HepG2 (cell line): Measurements from ENCODE around the gene IGFBP5. TPM values are rescaled to one million over a fixed set of nuclear protein-coding genes. Genes with fewer than 3 reads are reported as not detected.

Source experiments
- ATAC-seq: fragments of 200-7000 bp; cut with Tn5 transposase; 3 replicates; pipeline ENCODE4 v1.9.1; 2020; ENCODE audit warnings: mild to moderate bottlenecking, moderate library complexity
- BruUV-seq: library from RNA; stranded (reverse); fragments of 400-500 nt; replicated peaks from 2 replicates; lab custom pipeline; 2021; lab: Mats Ljungman, UMichigan
- CTCF ChIA-PET: fragments of 300-600 bp; formaldehyde crosslinking; extraction: SDS; loops from one replicate; lab custom pipeline; 2021; ENCODE audit warnings: low total read pairs, inconsistent platforms, low intra/inter-chr PET ratio; lab: Yijun Ruan, JAX
- POLR2A ChIA-PET: fragments of 350-600 bp; sonication (Branson Sonifier 250); formaldehyde crosslinking; loops from one replicate; lab custom pipeline; 2020; ENCODE audit warnings: antibody characterized with exemption, inconsistent platforms; lab: Yijun Ruan, JAX
- DNase-seq: peaks from one replicate; pipeline ENCODE4 v3.0.0-alpha.2; 2015; ENCODE audit warnings: low spot score
- FAIRE-seq: peaks from 3 replicates; lab custom pipeline; 2011; peaks lifted over from hg19 to GRCh38; lab: Jason Lieb, UNC
- H2AFZ ChIP-seq: one replicate; pipeline ENCODE4 v1.6.1; 2011; ENCODE audit warnings: low read length, inconsistent platforms
- H3K27ac ChIP-seq: fragments of 300-600 bp; 3 replicates; pipeline ENCODE4 v1.8.0; 2011; ENCODE audit warnings: mixed run types, mild to moderate bottlenecking, mixed read lengths, low read length, inconsistent platforms; ENCODE audit not compliant: insufficient read depth; ENCODE audit errors: extremely low read length
- H3K27me3 ChIP-seq, 2 experiments: fragments of 200-600 bp in 1 of 2; 2 replicates in 1 of 2; 3 replicates in 1 of 2; pipeline versions ENCODE4 v1.6.0 to v1.8.0; 2011; ENCODE audit warnings: low read length in 2 of 2, mild to moderate bottlenecking in 2 of 2, moderate library complexity in 2 of 2, inconsistent platforms in 1 of 2; ENCODE audit not compliant: insufficient read depth in 2 of 2, control insufficient read depth in 1 of 2
- H3K36me3 ChIP-seq, 2 experiments: fragments of 200-600 bp in 1 of 2; replicated peaks in 1 of 2; 2 replicates in 1 of 2; 3 replicates in 1 of 2; pipeline versions ENCODE4 v1.5.1 to v1.8.0; 2011; ENCODE audit warnings: low read length in 2 of 2, inconsistent platforms in 1 of 2; ENCODE audit not compliant: insufficient read depth in 2 of 2, control insufficient read depth in 1 of 2
- H3K4me1 ChIP-seq: 2 replicates; pipeline ENCODE4 v1.5.1; 2012; ENCODE audit warnings: low read length, inconsistent platforms; ENCODE audit not compliant: insufficient read depth
- H3K4me2 ChIP-seq: 2 replicates; pipeline ENCODE4 v1.6.0; 2011; ENCODE audit warnings: low read depth, low read length, inconsistent platforms
- H3K4me3 ChIP-seq, 3 experiments: fragments of 200-600 bp in 1 of 3; sonication (generic), shearing (Covaris generic) in 1 of 3; replicated peaks in 1 of 3; 2 replicates each; pipeline ENCODE4 v1.5.1; 2011 to 2016; ENCODE audit warnings: low read length in 3 of 3, inconsistent platforms in 2 of 3, low read depth in 2 of 3, mild to moderate bottlenecking in 2 of 3, control low read depth in 1 of 3, mixed read lengths in 1 of 3; ENCODE audit not compliant: insufficient read depth in 1 of 3
- H3K79me2 ChIP-seq: one replicate; pipeline ENCODE4 v1.6.1; 2011; ENCODE audit warnings: low read length, inconsistent platforms; ENCODE audit not compliant: insufficient read depth
- H3K9ac ChIP-seq: 2 replicates; pipeline ENCODE4 v1.6.0; 2011; ENCODE audit warnings: mild to moderate bottlenecking, low read depth, low read length, inconsistent platforms; ENCODE audit not compliant: insufficient read depth
- H3K9me3 ChIP-seq: 2 replicates; pipeline ENCODE4 v1.5.1; 2012; ENCODE audit warnings: mild to moderate bottlenecking, low read length
- H4K20me1 ChIP-seq: 2 replicates; pipeline ENCODE4 v1.6.0; 2011; ENCODE audit warnings: inconsistent platforms, mild to moderate bottlenecking, low read length, moderate library complexity; ENCODE audit not compliant: insufficient read depth
- ARID3A ChIP-seq: IDR thresholded peaks from 2 replicates; pipeline ENCODE4 v1.6.1; 2012; ENCODE audit warnings: low read depth, low read length, improper control_type of control experiment
- ARNT ChIP-seq: fragments of 450-650 bp; IDR thresholded peaks from 2 replicates; pipeline ENCODE4 v1.6.1; 2017
- ISL2 ChIP-seq: sonication (generic); formaldehyde crosslinking; IDR thresholded peaks from 2 replicates; pipeline ENCODE4 v1.5.0; 2020; ENCODE audit warnings: missing genetic modification reagents
- MLLT10 ChIP-seq: sonication (generic); formaldehyde crosslinking; IDR thresholded peaks from 2 replicates; pipeline ENCODE4 v1.4.0; 2020; ENCODE audit warnings: missing genetic modification reagents
- ZNF138 ChIP-seq: sonication (generic); formaldehyde crosslinking; IDR thresholded peaks from 2 replicates; pipeline ENCODE4 v1.5.0; 2020; ENCODE audit warnings: mild to moderate bottlenecking, low read depth, missing genetic modification reagents
- ZNF224 ChIP-seq: sonication (generic); formaldehyde crosslinking; IDR thresholded peaks from 2 replicates; pipeline ENCODE4 v1.5.0; 2020; ENCODE audit warnings: mild to moderate bottlenecking, missing genetic modification reagents
- ZNF652 ChIP-seq: IDR thresholded peaks from 2 replicates; pipeline ENCODE4 v1.6.1; 2016; ENCODE audit warnings: low read depth, borderline replicate concordance
- WGBS: methylation state at CpG from one replicate; pipeline ENCODE4 v1.1.6; 2017; ENCODE audit warnings: low lambda C conversion rate; 5-methylcytosine and 5-hydroxymethylcytosine counted together
- in situ Hi-C: cut with HindIII; loops from 2 replicates; pipeline ENCODE4 v1.10.0; 2017; ENCODE audit warnings: low pct_unique_long_range_greater_than_20kb; ENCODE audit not compliant: extremely low pct_ligation_motif_present
- intact Hi-C: fragments of 100-400 bp; cut with micrococcal nuclease; formaldehyde crosslinking; loops from one replicate; pipeline ENCODE4 v1.10.0; 2022; ENCODE audit not compliant: unreplicated experiment
- polyA plus RNA-seq, 8 experiments: library from polyadenylated mRNA; depleted of rRNA in 3 of 8; stranded (reverse) in 7 of 8; unstranded in 1 of 8; fragments of >200 nt; fragmentation: Illumina TruSeq in 4 of 8; extraction: Trizol in 4 of 8; gene quantifications; 2 replicates each; pipeline versions ENCODE4 v1.2.1 to v1.2.3, GENCODE V29; 2011 to 2016; ENCODE audit warnings: low read depth in 4 of 8, missing spikeins in 1 of 8, mixed read lengths in 1 of 8; ENCODE audit not compliant: insufficient read depth in 1 of 8
- total RNA-seq, 5 experiments: library from RNA; depleted of rRNA; stranded (reverse); fragments of >200 nt; fragmentation: Illumina TruSeq; extraction: Trizol; gene quantifications; 2 replicates each; pipeline ENCODE4 v1.2.3, GENCODE V29; 2016; ENCODE audit warnings: low read depth in 1 of 5

The IGFBP5 gene
- total and polyA plus RNA-seq, 2 of the 13 experiments (the other 11 are each of a cell fraction or from before 2014, with no cell fraction given) = 0.15 TPM; not detected in 1

DNA sequence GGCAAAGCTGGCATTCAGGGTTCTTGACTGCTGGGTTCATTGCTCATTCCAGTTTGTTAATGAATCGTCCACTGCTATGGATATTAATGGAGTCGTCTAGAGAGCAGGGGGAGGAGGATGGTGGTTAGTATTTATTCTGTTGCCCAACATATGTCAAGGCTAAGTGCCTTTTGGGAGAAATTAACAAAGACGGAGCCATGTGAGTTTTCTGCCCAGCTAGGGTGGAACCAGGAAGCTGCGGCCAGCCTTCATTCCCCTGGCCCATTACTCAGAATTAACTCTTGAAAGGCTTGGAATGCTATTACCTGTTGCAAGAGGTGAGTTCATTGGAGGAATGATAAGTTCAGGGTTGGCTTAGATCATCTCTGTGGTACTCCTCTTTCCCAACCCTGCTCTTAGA lies 42.8 kb downstream of the IGFBP5 start:
- no peak for FAIRE-seq
- in situ Hi-C loops (no loop called here), intact Hi-C loops (loop anchor here (2.0 to 5.0 kb wide), 2 partner anchors 16 to 80 kb away; no protein-coding TSS in a partner anchor)
- H2AFZ ChIP-seq = no peak overlapping the region
- no peak overlapping the region for H3K27ac ChIP-seq
- BruUV-seq = no TSS peak
- CTCF ChIA-PET = no interaction called here
- H4K20me1 ChIP-seq = no peaks in the 10 kb centered on the region
- H3K79me2 ChIP-seq = no peaks in the 10 kb centered on the region
- no peaks in the 10 kb centered on the region for H3K9me3 ChIP-seq
- H3K9ac ChIP-seq = no peak overlapping the region
- WGBS = 9% methylated on average over 4 of the region's 4 CpGs
- POLR2A ChIA-PET = interaction anchor here (0.8 to 1.5 kb wide), 2 partner anchors 80 to 154 kb away, joined by 3 to 5 read pairs; partner anchors contain the start of gene RPL37A
- no peak for ATAC-seq
- no peaks in the 10 kb centered on the region for H3K36me3 ChIP-seq
- H3K4me2 ChIP-seq = no peak overlapping the region
- peaks cover 0 to 10% of the 10 kb centered on the region in 2 experiments; a peak in 1 of 5 replicates for H3K27me3 ChIP-seq
- no peak for DNase-seq
- TF ChIP-seq ZNF138 (no peak), MLLT10 (CRISPR knock-in tag) (no peak), ISL2 (CRISPR knock-in tag) (no peak), ZNF652 (CRISPR knock-in tag) (peak; percentile 62)
- peaks cover 64% of the 10 kb centered on the region for H3K4me1 ChIP-seq
- no peak overlapping the region for H3K4me3 ChIP-seq

DNA sequence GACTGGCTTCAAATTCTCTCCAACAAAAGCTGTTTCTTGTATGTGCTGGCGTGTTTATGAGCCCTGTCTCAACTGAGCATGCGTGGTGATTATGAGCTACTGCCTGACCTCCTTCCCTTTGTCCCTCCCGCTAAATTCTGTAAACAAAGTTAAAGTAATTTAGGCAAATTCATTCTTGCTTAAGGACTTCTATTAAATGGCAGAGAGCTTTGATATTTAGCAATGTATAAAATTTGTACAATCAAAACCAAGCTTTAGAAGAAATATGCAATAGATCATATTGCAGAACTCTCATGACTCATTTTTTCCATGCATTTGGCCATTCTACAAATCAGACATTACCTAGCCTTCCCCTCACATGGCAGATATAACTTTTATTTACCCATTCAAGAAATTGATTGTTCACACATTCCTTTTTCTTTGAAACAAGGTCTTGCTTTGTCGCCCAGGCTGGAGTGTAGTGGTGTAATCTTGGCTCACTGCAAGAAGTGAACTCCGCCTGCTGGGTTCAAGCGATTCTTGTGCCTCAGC lies 43.9 kb downstream of the IGFBP5 start:
- Histone ChIP-seq H3K27me3 (peaks cover 0 to under 1% of the 10 kb centered on the region in 2 experiments; a peak in 1 of 5 replicates), H3K9ac (no peak overlapping the region), H3K36me3 (no peaks in the 10 kb centered on the region), H3K27ac (no peak overlapping the region), H3K79me2 (no peaks in the 10 kb centered on the region), H2AFZ (no peak overlapping the region), H3K4me2 (peak overlapping the region; percentile 18; the same call in 1 of the 2 replicates), H3K4me1 (peaks cover 56% of the 10 kb centered on the region), H3K4me3 (no peak overlapping the region), H4K20me1 (no peaks in the 10 kb centered on the region), H3K9me3 (no peaks in the 10 kb centered on the region)
- BruUV-seq = no TSS peak
- 62% methylated on average over 6 of the region's 6 CpGs for WGBS
- intact Hi-C loops (loop anchor here (5.0 kb wide), 1 partner anchor 79 kb away; no protein-coding TSS in a partner anchor), in situ Hi-C loops (no loop called here)
- CTCF ChIA-PET = no interaction called here
- no peak for FAIRE-seq
- no peak for DNase-seq
- no peak for TF ChIP-seq ARNT
- TF ChIP-seq ZNF224 (CRISPR knock-in tag) = 0 out of 2 replicates have a peak, but pooled peaks have one; percentile 3
- no peak for TF ChIP-seq ARID3A
- no peak for ATAC-seq
- POLR2A ChIA-PET = interaction anchor here (0.8 to 1.5 kb wide), 5 partner anchors 11 to 153 kb away, joined by 3 to 7 read pairs (median 4); partner anchors contain the start of gene RPL37A
